Lower lobe of right lung (tissue), 2 donors: ENCODE results near the gene COA1. TPM values are rescaled to one million over a fixed set of nuclear protein-coding genes. Genes with fewer than 3 reads are reported as not detected.

Source experiments
- ATAC-seq, 2 donors: fragments of 200-7000 bp; cut with Tn5 transposase; one replicate each; pipeline ENCODE4 v1.9.1; 2020 to 2022; ENCODE audit warnings: mild to moderate bottlenecking in 2 of 2, moderate library complexity in 2 of 2
- DNase-seq: peaks from one replicate; pipeline ENCODE4 v3.0.0-alpha.2; 2020
- H3K27ac ChIP-seq: fragments of 200-600 bp; one replicate; pipeline ENCODE4 v1.8.0; 2022
- H3K27me3 ChIP-seq: fragments of 200-600 bp; one replicate; pipeline ENCODE4 v1.8.0; 2022; ENCODE audit warnings: low read depth
- H3K36me3 ChIP-seq: fragments of 200-600 bp; one replicate; pipeline ENCODE4 v1.8.0; 2022; ENCODE audit warnings: mild to moderate bottlenecking
- H3K4me1 ChIP-seq: fragments of 200-600 bp; one replicate; pipeline ENCODE4 v1.8.0; 2022
- H3K4me3 ChIP-seq: fragments of 200-600 bp; one replicate; pipeline ENCODE4 v1.8.0; 2022; ENCODE audit warnings: mild to moderate bottlenecking
- H3K9me3 ChIP-seq: fragments of 200-600 bp; one replicate; pipeline ENCODE4 v1.8.0; 2022
- intact Hi-C: fragments of 100-400 bp; cut with DNase I; formaldehyde crosslinking; loops from one replicate; pipeline ENCODE4 v1.11.0; 2022
- total RNA-seq: library from RNA; stranded (reverse); fragmentation: NEBNext Ultra II Directional; extraction: Animal tissue kit (Norgen Biotek cat#: 25700); gene quantifications from one replicate; pipeline ENCODE4 v1.2.1, GENCODE V29; 2021
- TF ChIP-seq, protein P1 (sequence below): fragments of 200-600 bp; IDR thresholded peaks from one replicate; pipeline ENCODE4 v1.8.0; 2022; ENCODE audit warnings: antibody characterized with exemption, mild to moderate bottlenecking
- donor health status: DM: no; HTN: yes; CAD: no; lungs with severe emphysema.

The COA1 gene
- total RNA-seq, 1 donor from 2014 or later: 43.3 TPM

DNA sequence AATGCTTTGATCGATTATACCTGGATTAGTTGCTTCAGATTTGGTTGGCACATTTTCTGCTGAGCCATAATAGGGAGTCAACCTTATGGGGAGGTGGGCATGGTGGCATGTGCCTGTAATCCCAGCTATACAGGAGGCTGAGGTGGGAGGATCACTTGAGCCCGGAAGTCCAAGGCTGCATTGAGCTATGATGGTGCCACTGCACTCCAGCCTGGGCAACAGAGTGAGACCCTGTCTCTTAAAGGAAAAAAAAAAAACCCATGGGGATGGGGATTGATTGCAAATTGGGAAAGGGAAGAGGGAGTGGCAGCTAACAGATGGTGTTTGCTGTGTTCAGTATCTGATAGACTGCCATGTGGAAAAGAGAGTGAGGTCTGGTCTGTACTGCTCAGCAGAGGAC is 135.3 kb downstream of the COA1 start:
- Histone ChIP-seq H3K4me3 (no peak overlapping the region), H3K27ac (no peak overlapping the region), H3K36me3 (peaks cover 29% of the 10 kb centered on the region), H3K9me3 (no peaks in the 10 kb centered on the region), H3K27me3 (no peaks in the 10 kb centered on the region), H3K4me1 (peaks cover 7% of the 10 kb centered on the region)
- TF ChIP-seq, protein P1, sequence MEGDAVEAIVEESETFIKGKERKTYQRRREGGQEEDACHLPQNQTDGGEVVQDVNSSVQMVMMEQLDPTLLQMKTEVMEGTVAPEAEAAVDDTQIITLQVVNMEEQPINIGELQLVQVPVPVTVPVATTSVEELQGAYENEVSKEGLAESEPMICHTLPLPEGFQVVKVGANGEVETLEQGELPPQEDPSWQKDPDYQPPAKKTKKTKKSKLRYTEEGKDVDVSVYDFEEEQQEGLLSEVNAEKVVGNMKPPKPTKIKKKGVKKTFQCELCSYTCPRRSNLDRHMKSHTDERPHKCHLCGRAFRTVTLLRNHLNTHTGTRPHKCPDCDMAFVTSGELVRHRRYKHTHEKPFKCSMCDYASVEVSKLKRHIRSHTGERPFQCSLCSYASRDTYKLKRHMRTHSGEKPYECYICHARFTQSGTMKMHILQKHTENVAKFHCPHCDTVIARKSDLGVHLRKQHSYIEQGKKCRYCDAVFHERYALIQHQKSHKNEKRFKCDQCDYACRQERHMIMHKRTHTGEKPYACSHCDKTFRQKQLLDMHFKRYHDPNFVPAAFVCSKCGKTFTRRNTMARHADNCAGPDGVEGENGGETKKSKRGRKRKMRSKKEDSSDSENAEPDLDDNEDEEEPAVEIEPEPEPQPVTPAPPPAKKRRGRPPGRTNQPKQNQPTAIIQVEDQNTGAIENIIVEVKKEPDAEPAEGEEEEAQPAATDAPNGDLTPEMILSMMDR: no peak
- no peak for ATAC-seq
- DNase-seq: no peak
- intact Hi-C loops: no loop called here

DNA sequence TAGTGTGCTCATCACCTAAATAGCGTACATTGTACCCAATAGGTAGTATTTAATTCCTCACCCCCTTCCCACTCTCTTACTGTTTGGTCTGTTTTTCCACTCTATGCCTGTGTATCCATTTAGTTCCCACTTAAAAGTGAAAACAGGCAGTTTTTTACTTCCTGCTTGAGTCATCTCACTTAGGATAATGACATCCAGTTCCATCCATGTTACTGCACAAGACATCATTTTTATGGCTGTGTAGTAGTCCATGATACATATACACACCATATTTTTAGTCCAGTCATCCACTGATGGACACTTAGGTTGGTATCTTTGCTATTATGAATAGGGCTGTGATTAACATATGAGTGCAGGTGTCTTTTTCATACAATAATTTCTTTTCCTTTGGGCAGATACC is 136.3 kb downstream of the COA1 start:
- Histone ChIP-seq H3K4me1 (peaks cover 7% of the 10 kb centered on the region), H3K27ac (no peak overlapping the region), H3K4me3 (no peak overlapping the region), H3K36me3 (peaks cover 19% of the 10 kb centered on the region), H3K9me3 (no peaks in the 10 kb centered on the region), H3K27me3 (no peaks in the 10 kb centered on the region)
- ATAC-seq: no peak
- TF ChIP-seq, protein P1: no peak
- intact Hi-C loops: no loop called here
- DNase-seq: no peak

DNA sequence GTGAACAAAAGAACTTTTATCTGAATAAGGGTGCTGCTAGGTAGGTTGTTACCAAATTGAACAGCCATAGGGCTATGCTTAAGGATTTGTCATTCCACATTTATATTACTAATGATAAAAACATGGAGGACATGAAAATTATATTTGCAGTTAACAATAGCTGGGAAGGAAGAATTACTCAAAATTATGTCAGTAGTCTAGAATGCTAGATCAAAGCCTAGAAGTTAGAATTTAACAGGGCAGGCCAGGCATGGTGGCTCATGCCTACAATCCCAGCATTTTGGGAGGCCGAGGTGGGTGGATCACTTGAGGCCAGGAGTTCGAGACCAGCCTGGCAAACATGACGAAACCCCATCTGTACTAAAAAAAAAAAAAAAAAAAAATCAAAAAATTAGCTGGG is 137.0 kb downstream of the COA1 start:
- TF ChIP-seq, protein P1: no peak
- no peak for ATAC-seq
- peaks cover 12% of the 10 kb centered on the region for H3K36me3 ChIP-seq
- H3K9me3 ChIP-seq: no peaks in the 10 kb centered on the region
- DNase-seq: no peak
- no peak overlapping the region for H3K4me3 ChIP-seq
- H3K27ac ChIP-seq: no peak overlapping the region
- intact Hi-C loops: no loop called here
- peaks cover 7% of the 10 kb centered on the region for H3K4me1 ChIP-seq
- H3K27me3 ChIP-seq: no peaks in the 10 kb centered on the region

DNA sequence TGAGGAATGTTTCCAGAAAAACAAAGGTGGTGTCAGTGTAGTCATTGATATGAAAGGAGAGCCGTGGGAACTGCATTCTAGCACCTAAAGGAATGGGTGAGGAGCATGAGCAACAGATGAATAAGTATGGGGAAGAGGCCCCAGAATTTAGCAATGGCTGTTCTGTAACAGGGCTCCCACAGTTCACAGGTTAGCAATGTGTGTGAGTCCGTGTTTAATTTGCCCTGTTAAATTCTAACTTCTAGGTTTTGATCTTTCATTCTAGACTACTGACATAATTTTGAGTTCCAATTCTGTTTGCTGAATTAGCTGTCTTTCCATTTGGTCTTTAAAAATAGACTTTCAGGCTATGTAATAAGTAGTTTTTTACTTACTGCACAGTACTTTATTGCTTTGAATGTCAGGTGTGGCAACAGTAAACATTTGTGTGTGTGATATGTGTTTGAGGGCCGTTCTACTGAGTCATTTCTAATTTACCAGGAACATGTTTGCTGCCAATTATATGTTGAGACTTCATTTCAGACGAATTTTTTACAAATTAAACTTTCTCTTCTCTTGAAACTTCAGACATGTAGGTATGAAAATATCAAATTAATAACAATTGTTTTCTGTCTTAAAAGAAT is 137.7 kb downstream of the COA1 start:
- H3K27ac ChIP-seq: no peak overlapping the region

GRCh38 chr7:43590862-43591557 is 138.3 kb downstream of the COA1 start:
- H3K27ac ChIP-seq: no peak overlapping the region
- TF ChIP-seq, protein P1: no peak
- H3K36me3 ChIP-seq: no peaks in the 10 kb centered on the region
- no peak overlapping the region for H3K4me3 ChIP-seq
- H3K4me1 ChIP-seq: peaks cover 7% of the 10 kb centered on the region
- DNase-seq: no peak
- H3K27me3 ChIP-seq: no peaks in the 10 kb centered on the region
- no peak for ATAC-seq
- intact Hi-C loops: no loop called here
- H3K9me3 ChIP-seq: no peaks in the 10 kb centered on the region

More for the DNA sequence above, 137.7 kb downstream of the COA1 start:
- TF ChIP-seq, protein P1: no peak
- no peaks in the 10 kb centered on the region for H3K9me3 ChIP-seq
- H3K36me3 ChIP-seq: peaks cover 5% of the 10 kb centered on the region
- H3K27me3 ChIP-seq: no peaks in the 10 kb centered on the region
- no peak overlapping the region for H3K4me3 ChIP-seq
- ATAC-seq (peak in 1 of 2 donors; percentile 68), DNase-seq (no peak)
- intact Hi-C loops: no loop called here
- H3K4me1 ChIP-seq: peaks cover 7% of the 10 kb centered on the region
